HEK293 (cell line): ENCODE data around the gene DMPK.

Experiments
- CTCF ChIA-PET: fragments of 350-600 bp; formaldehyde crosslinking; extraction: SDS; loops from one replicate; lab custom pipeline; 2021; ENCODE audit warnings: antibody characterized with exemption; lab: Yijun Ruan, JAX
- POLR2A ChIA-PET: fragments of 300-600 bp; formaldehyde crosslinking; extraction: SDS; loops from one replicate; lab custom pipeline; 2020; ENCODE audit warnings: antibody characterized with exemption, inconsistent platforms; lab: Yijun Ruan, JAX
- H3K27ac ChIP-seq: fragments of 200-500 bp; sonication (Bioruptor generic); 2 replicates; pipeline ENCODE4 v1.5.1; 2014; ENCODE audit warnings: low read depth, low read length, control low read depth, inconsistent platforms; ENCODE audit errors: extremely low read depth
- H3K36me3 ChIP-seq, 2 experiments: fragments of 200-500 bp in 1 of 2; sonication (Bioruptor generic) in 1 of 2; 1 replicate in 1 of 2; 2 replicates in 1 of 2; pipeline ENCODE4 v1.5.1; 2014 to 2017; ENCODE audit warnings: inconsistent platforms in 2 of 2, low read length in 2 of 2; ENCODE audit not compliant: control insufficient read depth in 2 of 2, insufficient read depth in 1 of 2
- H3K4me1 ChIP-seq: fragments of 200-500 bp; sonication (Bioruptor generic); 2 replicates; pipeline ENCODE4 v1.5.1; 2014; ENCODE audit warnings: mild to moderate bottlenecking, low read length, inconsistent platforms; ENCODE audit not compliant: control insufficient read depth, insufficient read depth
- H3K4me3 ChIP-seq: 2 replicates; pipeline ENCODE4 v1.5.1; 2011; ENCODE audit warnings: low read depth, mild to moderate bottlenecking, control low read depth, low read length, moderate library complexity
- H3K9me3 ChIP-seq: fragments of 200-500 bp; sonication (Bioruptor generic); 2 replicates; pipeline ENCODE4 v1.5.1; 2014; ENCODE audit warnings: low read depth, low read length, inconsistent platforms; ENCODE audit not compliant: control insufficient read depth, insufficient read depth
- BCL11B ChIP-seq: fragments of 450-650 bp; formaldehyde crosslinking; IDR thresholded peaks from 2 replicates; pipeline ENCODE4 v1.5.1; 2016; ENCODE audit warnings: low read depth, missing biosample characterization, missing genetic modification characterization
- HOXA7 ChIP-seq: sonication (generic); formaldehyde crosslinking; IDR thresholded peaks from 2 replicates; pipeline ENCODE4 v1.8.1; 2022; ENCODE audit warnings: missing genetic modification reagents, borderline replicate concordance
- OVOL3 ChIP-seq: fragments of 450-650 bp; formaldehyde crosslinking; IDR thresholded peaks from 2 replicates; pipeline ENCODE4 v1.5.1; 2016; ENCODE audit warnings: missing biosample characterization, missing genetic modification characterization
- ZNF114 ChIP-seq: fragments of 450-650 bp; formaldehyde crosslinking; IDR thresholded peaks from 2 replicates; pipeline ENCODE4 v1.5.0; 2017; ENCODE audit warnings: missing biosample characterization, missing genetic modification characterization
- ZNF155 ChIP-seq: fragments of 450-650 bp; formaldehyde crosslinking; IDR thresholded peaks from 2 replicates; pipeline ENCODE4 v1.5.1; 2016; ENCODE audit warnings: missing biosample characterization, missing genetic modification characterization
- ZNF175 ChIP-seq: fragments of 450-650 bp; formaldehyde crosslinking; IDR thresholded peaks from 2 replicates; pipeline ENCODE4 v1.5.1; 2016; ENCODE audit warnings: missing biosample characterization, missing genetic modification characterization
- ZNF248 ChIP-seq: fragments of 450-650 bp; formaldehyde crosslinking; IDR thresholded peaks from 2 replicates; pipeline ENCODE4 v1.5.1; 2017; ENCODE audit warnings: missing biosample characterization, missing genetic modification characterization
- ZNF423 ChIP-seq: fragments of 450-650 bp; formaldehyde crosslinking; IDR thresholded peaks from 2 replicates; pipeline ENCODE4 v1.5.1; 2016; ENCODE audit warnings: missing biosample characterization, missing genetic modification characterization
- ZNF48 ChIP-seq: fragments of 450-650 bp; formaldehyde crosslinking; IDR thresholded peaks from 2 replicates; pipeline ENCODE4 v1.5.1; 2016; ENCODE audit warnings: missing biosample characterization, missing genetic modification characterization
- ZNF596 ChIP-seq: fragments of 450-650 bp; IDR thresholded peaks from 2 replicates; pipeline ENCODE4 v1.5.0; 2018; ENCODE audit warnings: missing biosample characterization, mild to moderate bottlenecking, missing genetic modification characterization, moderate library complexity
- ZNF624 ChIP-seq: fragments of 450-650 bp; formaldehyde crosslinking; IDR thresholded peaks from 2 replicates; pipeline ENCODE4 v1.5.1; 2017; ENCODE audit warnings: missing biosample characterization, missing genetic modification characterization
- ZNF791 ChIP-seq: fragments of 450-650 bp; formaldehyde crosslinking; IDR thresholded peaks from 2 replicates; pipeline ENCODE4 v1.5.1; 2016; ENCODE audit warnings: missing biosample characterization, missing genetic modification characterization
- TF ChIP-seq, protein P1 (sequence below): sonication (generic); formaldehyde crosslinking; IDR thresholded peaks from 2 replicates; pipeline ENCODE4 v1.8.1; 2022; ENCODE audit warnings: mild to moderate bottlenecking, moderate library complexity, missing genetic modification reagents
- TF ChIP-seq, protein P2 (sequence below): fragments of 450-650 bp; formaldehyde crosslinking; IDR thresholded peaks from 2 replicates; pipeline ENCODE4 v1.5.1; 2016; ENCODE audit warnings: missing biosample characterization, missing genetic modification characterization
- TF ChIP-seq, protein P3 (sequence below): fragments of 450-650 bp; formaldehyde crosslinking; IDR thresholded peaks from 2 replicates; pipeline ENCODE4 v1.5.1; 2016; ENCODE audit warnings: missing biosample characterization, missing genetic modification characterization
- TF ChIP-seq, protein P4 (sequence below): fragments of 450-650 bp; formaldehyde crosslinking; IDR thresholded peaks from 2 replicates; pipeline ENCODE4 v1.5.1; 2016; ENCODE audit warnings: missing biosample characterization, missing genetic modification characterization
- TF ChIP-seq, protein P5 (sequence below): IDR thresholded peaks from 2 replicates; pipeline ENCODE4 v1.6.1; 2011; ENCODE audit warnings: mild to moderate bottlenecking, low read depth, low read length, borderline replicate concordance
- TF ChIP-seq, protein P6 (sequence below): fragments of 450-650 bp; formaldehyde crosslinking; IDR thresholded peaks from 2 replicates; pipeline ENCODE4 v1.5.1; 2017; ENCODE audit warnings: missing biosample characterization, missing genetic modification characterization
- TF ChIP-seq, protein P7 (sequence below): fragments of 450-650 bp; formaldehyde crosslinking; IDR thresholded peaks from 2 replicates; pipeline ENCODE4; 2016; ENCODE audit warnings: missing biosample characterization, missing genetic modification characterization

The DMPK gene

GRCh38 chr19:45778010-45778661 is 4.2 kb downstream of the DMPK start:
- no peak overlapping the region for H3K4me3 ChIP-seq
- TF ChIP-seq ZNF48 (tag by site-specific recombination) = no peak
- no peak for TF ChIP-seq ZNF596
- TF ChIP-seq ZNF155 = no peak
- no peak for TF ChIP-seq BCL11B (tag by site-specific recombination)
- CTCF ChIA-PET = interaction anchor here (2.0 kb wide), 1 partner anchor 21 kb away, joined by 6 read pairs; no protein-coding TSS in a partner anchor
- POLR2A ChIA-PET = interaction anchor here (1.5 kb wide), 1 partner anchor 8 kb away, joined by 23 read pairs; the partner anchor contains the start of gene SIX5
- H3K9me3 ChIP-seq = no peaks in the 10 kb centered on the region
- H3K27ac ChIP-seq = no peak overlapping the region
- H3K4me1 ChIP-seq = peaks cover 9% of the 10 kb centered on the region; the same call in 1 of the 2 replicates
- peaks cover 21 to 42% of the 10 kb centered on the region in 2 experiments for H3K36me3 ChIP-seq

- no peaks in the 10 kb centered on the region for H3K9me3 ChIP-seq
- TF ChIP-seq, protein P1, sequence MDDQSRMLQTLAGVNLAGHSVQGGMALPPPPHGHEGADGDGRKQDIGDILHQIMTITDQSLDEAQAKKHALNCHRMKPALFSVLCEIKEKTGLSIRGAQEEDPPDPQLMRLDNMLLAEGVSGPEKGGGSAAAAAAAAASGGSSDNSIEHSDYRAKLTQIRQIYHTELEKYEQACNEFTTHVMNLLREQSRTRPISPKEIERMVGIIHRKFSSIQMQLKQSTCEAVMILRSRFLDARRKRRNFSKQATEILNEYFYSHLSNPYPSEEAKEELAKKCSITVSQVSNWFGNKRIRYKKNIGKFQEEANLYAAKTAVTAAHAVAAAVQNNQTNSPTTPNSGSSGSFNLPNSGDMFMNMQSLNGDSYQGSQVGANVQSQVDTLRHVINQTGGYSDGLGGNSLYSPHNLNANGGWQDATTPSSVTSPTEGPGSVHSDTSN = no peak
- TF ChIP-seq, protein P2, sequence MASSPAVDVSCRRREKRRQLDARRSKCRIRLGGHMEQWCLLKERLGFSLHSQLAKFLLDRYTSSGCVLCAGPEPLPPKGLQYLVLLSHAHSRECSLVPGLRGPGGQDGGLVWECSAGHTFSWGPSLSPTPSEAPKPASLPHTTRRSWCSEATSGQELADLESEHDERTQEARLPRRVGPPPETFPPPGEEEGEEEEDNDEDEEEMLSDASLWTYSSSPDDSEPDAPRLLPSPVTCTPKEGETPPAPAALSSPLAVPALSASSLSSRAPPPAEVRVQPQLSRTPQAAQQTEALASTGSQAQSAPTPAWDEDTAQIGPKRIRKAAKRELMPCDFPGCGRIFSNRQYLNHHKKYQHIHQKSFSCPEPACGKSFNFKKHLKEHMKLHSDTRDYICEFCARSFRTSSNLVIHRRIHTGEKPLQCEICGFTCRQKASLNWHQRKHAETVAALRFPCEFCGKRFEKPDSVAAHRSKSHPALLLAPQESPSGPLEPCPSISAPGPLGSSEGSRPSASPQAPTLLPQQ (tag by site-specific recombination) = 0 out of 2 replicates have a peak, but pooled peaks have one; percentile 29
- POLR2A ChIA-PET = interaction anchor here (0.5 to 1.1 kb wide), 2 partner anchors 15 to 482 kb away, joined by 4 to 7 read pairs; partner anchors contain the start of gene DMWD
- CTCF ChIA-PET = interaction anchor here (2.0 kb wide), 1 partner anchor 22 kb away, joined by 6 read pairs; no protein-coding TSS in a partner anchor
- peaks cover 21 to 46% of the 10 kb centered on the region in 2 experiments for H3K36me3 ChIP-seq
- H3K4me1 ChIP-seq = peaks cover 5% of the 10 kb centered on the region; the same call in 1 of the 2 replicates
- no peak overlapping the region for H3K4me3 ChIP-seq
- 0 out of 2 replicates have a peak overlapping the region, but pooled peaks have one; percentile 1 for H3K27ac ChIP-seq
Measured at GRCh38 chr19:45777395-45777961, 4.8 kb downstream of the DMPK start.

DNA sequence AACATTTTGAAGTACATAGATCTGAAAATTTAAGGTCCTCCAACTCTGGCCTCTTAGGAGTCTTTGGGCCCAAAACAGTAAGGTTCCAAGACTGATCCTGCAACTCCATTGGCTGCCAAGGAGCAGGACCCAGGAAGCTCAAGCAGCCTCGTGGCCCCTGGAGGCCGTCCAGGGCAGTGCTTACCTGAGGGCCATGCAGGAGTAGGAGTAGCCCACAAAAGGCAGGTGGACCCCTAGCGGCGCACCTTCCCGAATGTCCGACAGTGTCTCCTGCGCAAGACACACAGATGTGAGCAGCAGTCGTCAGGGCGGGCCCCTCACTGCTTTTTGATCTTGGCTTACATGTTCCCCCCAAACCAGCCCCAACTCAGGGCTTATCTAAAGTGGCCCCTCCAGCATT is 7.5 kb downstream of the DMPK start:
- peaks cover 8% of the 10 kb centered on the region for H3K4me1 ChIP-seq
- no peak overlapping the region for H3K27ac ChIP-seq
- H3K36me3 ChIP-seq = peaks cover 21 to 58% of the 10 kb centered on the region in 2 experiments
- ChIA-PET POLR2A (interaction anchor here (0.7 to 6.2 kb wide), 3 partner anchors 8 to 44 kb away, joined by 3 to 78 read pairs (median 7); partner anchors contain the start of genes DMPK and FBXO46), CTCF (interaction anchor here (0.6 to 1.6 kb wide), 2 partner anchors 25 to 45 kb away, joined by 3 read pairs; no protein-coding TSS in a partner anchor)
- H3K9me3 ChIP-seq = no peaks in the 10 kb centered on the region
- no peak overlapping the region for H3K4me3 ChIP-seq
- TF ChIP-seq ZNF624 (tag by site-specific recombination) (no peak), ZNF791 (tag by site-specific recombination) (no peak), HOXA7 (no peak), ZNF114 (tag by site-specific recombination) (no peak), ZNF248 (tag by site-specific recombination) (no peak), ZNF423 (tag by site-specific recombination) (no peak), OVOL3 (tag by site-specific recombination) (no peak), ZNF175 (no peak)
- TF ChIP-seq, protein P3, sequence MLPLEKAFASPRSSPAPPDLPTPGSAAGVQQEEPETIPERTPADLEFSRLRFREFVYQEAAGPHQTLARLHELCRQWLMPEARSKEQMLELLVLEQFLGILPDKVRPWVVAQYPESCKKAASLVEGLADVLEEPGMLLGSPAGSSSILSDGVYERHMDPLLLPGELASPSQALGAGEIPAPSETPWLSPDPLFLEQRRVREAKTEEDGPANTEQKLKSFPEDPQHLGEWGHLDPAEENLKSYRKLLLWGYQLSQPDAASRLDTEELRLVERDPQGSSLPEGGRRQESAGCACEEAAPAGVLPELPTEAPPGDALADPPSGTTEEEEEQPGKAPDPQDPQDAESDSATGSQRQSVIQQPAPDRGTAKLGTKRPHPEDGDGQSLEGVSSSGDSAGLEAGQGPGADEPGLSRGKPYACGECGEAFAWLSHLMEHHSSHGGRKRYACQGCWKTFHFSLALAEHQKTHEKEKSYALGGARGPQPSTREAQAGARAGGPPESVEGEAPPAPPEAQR (tag by site-specific recombination) = no peak
- TF ChIP-seq, protein P4, sequence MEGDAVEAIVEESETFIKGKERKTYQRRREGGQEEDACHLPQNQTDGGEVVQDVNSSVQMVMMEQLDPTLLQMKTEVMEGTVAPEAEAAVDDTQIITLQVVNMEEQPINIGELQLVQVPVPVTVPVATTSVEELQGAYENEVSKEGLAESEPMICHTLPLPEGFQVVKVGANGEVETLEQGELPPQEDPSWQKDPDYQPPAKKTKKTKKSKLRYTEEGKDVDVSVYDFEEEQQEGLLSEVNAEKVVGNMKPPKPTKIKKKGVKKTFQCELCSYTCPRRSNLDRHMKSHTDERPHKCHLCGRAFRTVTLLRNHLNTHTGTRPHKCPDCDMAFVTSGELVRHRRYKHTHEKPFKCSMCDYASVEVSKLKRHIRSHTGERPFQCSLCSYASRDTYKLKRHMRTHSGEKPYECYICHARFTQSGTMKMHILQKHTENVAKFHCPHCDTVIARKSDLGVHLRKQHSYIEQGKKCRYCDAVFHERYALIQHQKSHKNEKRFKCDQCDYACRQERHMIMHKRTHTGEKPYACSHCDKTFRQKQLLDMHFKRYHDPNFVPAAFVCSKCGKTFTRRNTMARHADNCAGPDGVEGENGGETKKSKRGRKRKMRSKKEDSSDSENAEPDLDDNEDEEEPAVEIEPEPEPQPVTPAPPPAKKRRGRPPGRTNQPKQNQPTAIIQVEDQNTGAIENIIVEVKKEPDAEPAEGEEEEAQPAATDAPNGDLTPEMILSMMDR (tag by site-specific recombination) = no peak
- TF ChIP-seq, protein P5, sequence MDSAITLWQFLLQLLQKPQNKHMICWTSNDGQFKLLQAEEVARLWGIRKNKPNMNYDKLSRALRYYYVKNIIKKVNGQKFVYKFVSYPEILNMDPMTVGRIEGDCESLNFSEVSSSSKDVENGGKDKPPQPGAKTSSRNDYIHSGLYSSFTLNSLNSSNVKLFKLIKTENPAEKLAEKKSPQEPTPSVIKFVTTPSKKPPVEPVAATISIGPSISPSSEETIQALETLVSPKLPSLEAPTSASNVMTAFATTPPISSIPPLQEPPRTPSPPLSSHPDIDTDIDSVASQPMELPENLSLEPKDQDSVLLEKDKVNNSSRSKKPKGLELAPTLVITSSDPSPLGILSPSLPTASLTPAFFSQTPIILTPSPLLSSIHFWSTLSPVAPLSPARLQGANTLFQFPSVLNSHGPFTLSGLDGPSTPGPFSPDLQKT = no peak
- TF ChIP-seq, protein P6, sequence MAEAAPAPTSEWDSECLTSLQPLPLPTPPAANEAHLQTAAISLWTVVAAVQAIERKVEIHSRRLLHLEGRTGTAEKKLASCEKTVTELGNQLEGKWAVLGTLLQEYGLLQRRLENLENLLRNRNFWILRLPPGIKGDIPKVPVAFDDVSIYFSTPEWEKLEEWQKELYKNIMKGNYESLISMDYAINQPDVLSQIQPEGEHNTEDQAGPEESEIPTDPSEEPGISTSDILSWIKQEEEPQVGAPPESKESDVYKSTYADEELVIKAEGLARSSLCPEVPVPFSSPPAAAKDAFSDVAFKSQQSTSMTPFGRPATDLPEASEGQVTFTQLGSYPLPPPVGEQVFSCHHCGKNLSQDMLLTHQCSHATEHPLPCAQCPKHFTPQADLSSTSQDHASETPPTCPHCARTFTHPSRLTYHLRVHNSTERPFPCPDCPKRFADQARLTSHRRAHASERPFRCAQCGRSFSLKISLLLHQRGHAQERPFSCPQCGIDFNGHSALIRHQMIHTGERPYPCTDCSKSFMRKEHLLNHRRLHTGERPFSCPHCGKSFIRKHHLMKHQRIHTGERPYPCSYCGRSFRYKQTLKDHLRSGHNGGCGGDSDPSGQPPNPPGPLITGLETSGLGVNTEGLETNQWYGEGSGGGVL = no peak
- TF ChIP-seq, protein P7, sequence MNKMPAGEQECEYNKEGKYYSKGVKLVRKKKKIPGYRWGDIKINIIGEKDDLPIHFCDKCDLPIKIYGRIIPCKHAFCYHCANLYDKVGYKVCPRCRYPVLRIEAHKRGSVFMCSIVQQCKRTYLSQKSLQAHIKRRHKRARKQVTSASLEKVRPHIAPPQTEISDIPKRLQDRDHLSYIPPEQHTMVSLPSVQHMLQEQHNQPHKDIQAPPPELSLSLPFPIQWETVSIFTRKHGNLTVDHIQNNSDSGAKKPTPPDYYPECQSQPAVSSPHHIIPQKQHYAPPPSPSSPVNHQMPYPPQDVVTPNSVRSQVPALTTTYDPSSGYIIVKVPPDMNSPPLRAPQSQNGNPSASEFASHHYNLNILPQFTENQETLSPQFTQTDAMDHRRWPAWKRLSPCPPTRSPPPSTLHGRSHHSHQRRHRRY = no peak
